GM12878 (cell line): ENCODE data around the gene HLA-DMA. TPM values are rescaled to one million over a fixed set of nuclear protein-coding genes. Genes with fewer than 3 reads are reported as not detected.
A peak's percentile ranks its signal among the peaks of the same experiment; 100 is the strongest.

Source experiments
- BRCA1 ChIP-seq: IDR thresholded peaks from 2 replicates; pipeline ENCODE4 v1.6.1; 2011; ENCODE audit warnings: low read depth, low read length, improper control_type of control experiment
- CHD2 ChIP-seq: IDR thresholded peaks from 2 replicates; pipeline ENCODE4 v1.6.1; 2011; ENCODE audit warnings: low read depth, low read length, improper control_type of control experiment, borderline replicate concordance
- CHD4 ChIP-seq: fragments of 200-600 bp; sonication (generic); IDR thresholded peaks from 2 replicates; pipeline ENCODE4 v1.6.1; 2016; ENCODE audit warnings: mild to moderate bottlenecking
- HCFC1 ChIP-seq: fragments of 150-350 bp; IDR thresholded peaks from 2 replicates; pipeline ENCODE4 v1.6.1; 2014; ENCODE audit warnings: low read length
- RAD21 ChIP-seq: IDR thresholded peaks from 2 replicates; pipeline ENCODE4 v1.6.1; 2011; ENCODE audit warnings: mild to moderate bottlenecking, low read depth, low read length, moderate library complexity; ENCODE audit not compliant: insufficient read depth
- RAD51 ChIP-seq: fragments of 450-650 bp; IDR thresholded peaks from 2 replicates; pipeline ENCODE4 v1.6.1; 2016; ENCODE audit warnings: moderate library complexity, mild to moderate bottlenecking, inconsistent platforms
- SMAD5 ChIP-seq: IDR thresholded peaks from 2 replicates; pipeline ENCODE4 v1.6.1; 2016; ENCODE audit warnings: antibody characterized with exemption, low read depth
- STAT1 ChIP-seq: fragments of 450-650 bp; conservative IDR thresholded peaks from 2 replicates; pipeline ENCODE4 v1.6.1; 2014; ENCODE audit warnings: antibody characterized with exemption, mild to moderate bottlenecking
- TCF7 ChIP-seq: IDR thresholded peaks from 2 replicates; pipeline ENCODE4 v1.6.1; 2014; ENCODE audit warnings: antibody characterized with exemption, borderline replicate concordance
- ZNF207 ChIP-seq: fragments of 450-650 bp; IDR thresholded peaks from 2 replicates; pipeline ENCODE4 v1.6.1; 2014; ENCODE audit warnings: antibody characterized with exemption, mild to moderate bottlenecking, borderline replicate concordance
- polyA plus RNA-seq, 11 experiments: library from polyadenylated mRNA; depleted of rRNA in 4 of 11; unstranded in 6 of 11; stranded (reverse) in 5 of 11; fragments of >200 nt; fragmentation: Nextera tagmentation in 4 of 11; fragmentation: Illumina TruSeq in 1 of 11; extraction: Ambion mirVana in 4 of 11; extraction: Trizol in 1 of 11; gene quantifications; 1 replicate in 1 of 11; 2 replicates in 10 of 11; pipeline versions ENCODE4 v1.2.1 to v1.2.3, GENCODE V29; 2011 to 2016; ENCODE audit warnings: inconsistent platforms in 2 of 11, missing spikeins in 2 of 11, low read depth in 1 of 11
- total RNA-seq, 4 experiments: library from RNA; depleted of rRNA in 3 of 4; stranded (reverse); fragments of >200 nt in 3 of 4; fragmentation: Illumina TruSeq in 1 of 4; extraction: Trizol in 1 of 4; gene quantifications; 2 replicates each; pipeline versions ENCODE4 v1.2.1 to v1.2.3, GENCODE V29; 2013 to 2021
- TF ChIP-seq, protein P1 (sequence below): fragments of 450-650 bp; IDR thresholded peaks from 2 replicates; pipeline ENCODE4 v1.6.1; 2017; ENCODE audit warnings: low read depth, mild to moderate bottlenecking, moderate library complexity
- TF ChIP-seq, protein P2 (sequence below): IDR thresholded peaks from 2 replicates; pipeline ENCODE4 v1.6.1; 2011; ENCODE audit warnings: borderline replicate concordance, low read depth, mild to moderate bottlenecking, moderate library complexity, mixed read lengths, low read length; ENCODE audit not compliant: insufficient read depth; ENCODE audit errors: extremely low read length
- TF ChIP-seq, protein P3 (sequence below): fragments of 450-650 bp; IDR thresholded peaks from 2 replicates; pipeline ENCODE4 v1.6.1; 2017; ENCODE audit warnings: mild to moderate bottlenecking, moderate library complexity
- TF ChIP-seq, protein P4 (sequence below): fragments of 450-650 bp; formaldehyde crosslinking; IDR thresholded peaks from 2 replicates; pipeline ENCODE4 v1.4.0; 2022; ENCODE audit warnings: mild to moderate bottlenecking, moderate library complexity
- TF ChIP-seq, protein P5 (sequence below): fragments of 150-350 bp; IDR thresholded peaks from 2 replicates; pipeline ENCODE4 v1.6.1; 2014; ENCODE audit warnings: mild to moderate bottlenecking, low read depth, low read length
- TF ChIP-seq, protein P6 (sequence below): IDR thresholded peaks from 2 replicates; pipeline ENCODE4 v1.6.1; 2012; ENCODE audit warnings: low read depth, low read length, improper control_type of control experiment

Gene HLA-DMA
- total and polyA plus RNA-seq, 10 of the 15 experiments (the other 5 are each of a cell fraction or from before 2014, with no cell fraction given) = 177 to 552 (median 309) TPM

DNA sequence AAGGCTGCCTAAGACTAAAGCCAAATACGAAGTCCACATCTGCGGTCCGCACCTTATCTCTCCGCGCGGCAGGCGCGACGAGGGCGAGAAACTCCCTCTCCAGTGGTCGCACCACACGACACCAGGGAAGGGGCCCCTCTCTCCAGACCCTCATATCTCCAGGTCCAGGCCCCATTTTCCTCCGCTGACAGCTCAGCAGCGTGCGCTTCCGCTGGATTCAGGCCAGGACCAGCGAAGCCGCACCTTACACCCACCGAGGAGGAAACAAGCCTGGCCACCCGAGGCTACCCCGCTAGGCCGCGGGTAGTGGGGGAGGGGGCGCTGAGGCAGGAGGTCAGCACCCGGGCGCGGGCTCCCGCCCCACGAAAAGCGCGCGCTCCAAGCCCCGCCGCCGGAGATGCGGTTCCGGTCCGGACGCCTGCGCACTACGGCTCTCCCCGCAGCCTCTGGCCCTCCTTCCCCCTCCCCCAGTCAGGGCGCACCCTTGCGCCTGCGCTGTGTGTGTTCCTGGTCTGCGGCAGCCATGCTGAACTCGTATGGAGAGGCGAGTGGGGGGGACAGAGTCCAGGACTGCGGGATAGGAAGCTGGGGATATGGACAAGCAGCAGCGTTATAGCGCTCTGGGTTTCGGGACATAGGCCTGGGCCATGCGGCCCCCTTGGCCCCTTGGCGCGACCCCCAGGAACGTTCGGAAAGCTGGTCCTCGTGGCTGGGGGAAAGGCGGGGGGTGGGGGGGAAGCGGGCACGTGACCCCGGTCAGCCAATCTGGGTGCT, 15.4 kb upstream of the HLA-DMA start, which contains the start of gene BRD2 (continued):
- TF ChIP-seq, protein P1, sequence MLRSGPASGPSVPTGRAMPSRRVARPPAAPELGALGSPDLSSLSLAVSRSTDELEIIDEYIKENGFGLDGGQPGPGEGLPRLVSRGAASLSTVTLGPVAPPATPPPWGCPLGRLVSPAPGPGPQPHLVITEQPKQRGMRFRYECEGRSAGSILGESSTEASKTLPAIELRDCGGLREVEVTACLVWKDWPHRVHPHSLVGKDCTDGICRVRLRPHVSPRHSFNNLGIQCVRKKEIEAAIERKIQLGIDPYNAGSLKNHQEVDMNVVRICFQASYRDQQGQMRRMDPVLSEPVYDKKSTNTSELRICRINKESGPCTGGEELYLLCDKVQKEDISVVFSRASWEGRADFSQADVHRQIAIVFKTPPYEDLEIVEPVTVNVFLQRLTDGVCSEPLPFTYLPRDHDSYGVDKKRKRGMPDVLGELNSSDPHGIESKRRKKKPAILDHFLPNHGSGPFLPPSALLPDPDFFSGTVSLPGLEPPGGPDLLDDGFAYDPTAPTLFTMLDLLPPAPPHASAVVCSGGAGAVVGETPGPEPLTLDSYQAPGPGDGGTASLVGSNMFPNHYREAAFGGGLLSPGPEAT = no peak
- TF ChIP-seq, protein P2, sequence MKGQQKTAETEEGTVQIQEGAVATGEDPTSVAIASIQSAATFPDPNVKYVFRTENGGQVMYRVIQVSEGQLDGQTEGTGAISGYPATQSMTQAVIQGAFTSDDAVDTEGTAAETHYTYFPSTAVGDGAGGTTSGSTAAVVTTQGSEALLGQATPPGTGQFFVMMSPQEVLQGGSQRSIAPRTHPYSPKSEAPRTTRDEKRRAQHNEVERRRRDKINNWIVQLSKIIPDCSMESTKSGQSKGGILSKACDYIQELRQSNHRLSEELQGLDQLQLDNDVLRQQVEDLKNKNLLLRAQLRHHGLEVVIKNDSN = peak; percentile 87
- TF ChIP-seq, protein P3, sequence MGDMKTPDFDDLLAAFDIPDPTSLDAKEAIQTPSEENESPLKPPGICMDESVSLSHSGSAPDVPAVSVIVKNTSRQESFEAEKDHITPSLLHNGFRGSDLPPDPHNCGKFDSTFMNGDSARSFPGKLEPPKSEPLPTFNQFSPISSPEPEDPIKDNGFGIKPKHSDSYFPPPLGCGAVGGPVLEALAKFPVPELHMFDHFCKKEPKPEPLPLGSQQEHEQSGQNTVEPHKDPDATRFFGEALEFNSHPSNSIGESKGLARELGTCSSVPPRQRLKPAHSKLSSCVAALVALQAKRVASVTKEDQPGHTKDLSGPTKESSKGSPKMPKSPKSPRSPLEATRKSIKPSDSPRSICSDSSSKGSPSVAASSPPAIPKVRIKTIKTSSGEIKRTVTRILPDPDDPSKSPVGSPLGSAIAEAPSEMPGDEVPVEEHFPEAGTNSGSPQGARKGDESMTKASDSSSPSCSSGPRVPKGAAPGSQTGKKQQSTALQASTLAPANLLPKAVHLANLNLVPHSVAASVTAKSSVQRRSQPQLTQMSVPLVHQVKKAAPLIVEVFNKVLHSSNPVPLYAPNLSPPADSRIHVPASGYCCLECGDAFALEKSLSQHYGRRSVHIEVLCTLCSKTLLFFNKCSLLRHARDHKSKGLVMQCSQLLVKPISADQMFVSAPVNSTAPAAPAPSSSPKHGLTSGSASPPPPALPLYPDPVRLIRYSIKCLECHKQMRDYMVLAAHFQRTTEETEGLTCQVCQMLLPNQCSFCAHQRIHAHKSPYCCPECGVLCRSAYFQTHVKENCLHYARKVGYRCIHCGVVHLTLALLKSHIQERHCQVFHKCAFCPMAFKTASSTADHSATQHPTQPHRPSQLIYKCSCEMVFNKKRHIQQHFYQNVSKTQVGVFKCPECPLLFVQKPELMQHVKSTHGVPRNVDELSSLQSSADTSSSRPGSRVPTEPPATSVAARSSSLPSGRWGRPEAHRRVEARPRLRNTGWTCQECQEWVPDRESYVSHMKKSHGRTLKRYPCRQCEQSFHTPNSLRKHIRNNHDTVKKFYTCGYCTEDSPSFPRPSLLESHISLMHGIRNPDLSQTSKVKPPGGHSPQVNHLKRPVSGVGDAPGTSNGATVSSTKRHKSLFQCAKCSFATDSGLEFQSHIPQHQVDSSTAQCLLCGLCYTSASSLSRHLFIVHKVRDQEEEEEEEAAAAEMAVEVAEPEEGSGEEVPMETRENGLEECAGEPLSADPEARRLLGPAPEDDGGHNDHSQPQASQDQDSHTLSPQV = no peak
- TF ChIP-seq CHD2 (peak; percentile 88), CHD4 (no peak), ZNF207 (no peak), RAD21 (no peak), BRCA1 (no peak), RAD51 (peak; percentile 87), TCF7 (no peak), SMAD5 (peak; percentile 91), STAT1 (peak; percentile 88), HCFC1 (no peak; the same call in 1 of the 2 replicates)
- TF ChIP-seq, protein P4, sequence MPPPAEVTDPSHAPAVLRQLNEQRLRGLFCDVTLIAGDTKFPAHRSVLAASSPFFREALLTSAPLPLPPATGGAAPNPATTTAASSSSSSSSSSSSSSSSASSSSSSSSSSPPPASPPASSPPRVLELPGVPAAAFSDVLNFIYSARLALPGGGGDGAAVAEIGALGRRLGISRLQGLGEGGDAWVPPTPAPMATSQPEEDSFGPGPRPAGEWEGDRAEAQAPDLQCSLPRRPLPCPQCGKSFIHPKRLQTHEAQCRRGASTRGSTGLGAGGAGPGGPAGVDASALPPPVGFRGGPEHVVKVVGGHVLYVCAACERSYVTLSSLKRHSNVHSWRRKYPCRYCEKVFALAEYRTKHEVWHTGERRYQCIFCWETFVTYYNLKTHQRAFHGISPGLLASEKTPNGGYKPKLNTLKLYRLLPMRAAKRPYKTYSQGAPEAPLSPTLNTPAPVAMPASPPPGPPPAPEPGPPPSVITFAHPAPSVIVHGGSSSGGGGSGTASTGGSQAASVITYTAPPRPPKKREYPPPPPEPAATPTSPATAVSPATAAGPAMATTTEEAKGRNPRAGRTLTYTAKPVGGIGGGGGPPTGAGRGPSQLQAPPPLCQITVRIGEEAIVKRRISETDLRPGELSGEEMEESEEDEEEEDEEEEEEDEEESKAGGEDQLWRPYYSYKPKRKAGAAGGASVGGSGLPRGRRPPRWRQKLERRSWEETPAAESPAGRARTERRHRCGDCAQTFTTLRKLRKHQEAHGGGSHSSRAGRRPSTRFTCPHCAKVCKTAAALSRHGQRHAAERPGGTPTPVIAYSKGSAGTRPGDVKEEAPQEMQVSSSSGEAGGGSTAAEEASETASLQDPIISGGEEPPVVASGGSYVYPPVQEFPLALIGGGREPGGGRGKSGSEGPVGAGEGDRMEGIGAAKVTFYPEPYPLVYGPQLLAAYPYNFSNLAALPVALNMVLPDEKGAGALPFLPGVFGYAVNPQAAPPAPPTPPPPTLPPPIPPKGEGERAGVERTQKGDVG (CRISPR knock-in tag) = no peak
- TF ChIP-seq, protein P5, sequence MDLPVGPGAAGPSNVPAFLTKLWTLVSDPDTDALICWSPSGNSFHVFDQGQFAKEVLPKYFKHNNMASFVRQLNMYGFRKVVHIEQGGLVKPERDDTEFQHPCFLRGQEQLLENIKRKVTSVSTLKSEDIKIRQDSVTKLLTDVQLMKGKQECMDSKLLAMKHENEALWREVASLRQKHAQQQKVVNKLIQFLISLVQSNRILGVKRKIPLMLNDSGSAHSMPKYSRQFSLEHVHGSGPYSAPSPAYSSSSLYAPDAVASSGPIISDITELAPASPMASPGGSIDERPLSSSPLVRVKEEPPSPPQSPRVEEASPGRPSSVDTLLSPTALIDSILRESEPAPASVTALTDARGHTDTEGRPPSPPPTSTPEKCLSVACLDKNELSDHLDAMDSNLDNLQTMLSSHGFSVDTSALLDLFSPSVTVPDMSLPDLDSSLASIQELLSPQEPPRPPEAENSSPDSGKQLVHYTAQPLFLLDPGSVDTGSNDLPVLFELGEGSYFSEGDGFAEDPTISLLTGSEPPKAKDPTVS = 0 out of 2 replicates have a peak, but pooled peaks have one; percentile 61
- TF ChIP-seq, protein P6, sequence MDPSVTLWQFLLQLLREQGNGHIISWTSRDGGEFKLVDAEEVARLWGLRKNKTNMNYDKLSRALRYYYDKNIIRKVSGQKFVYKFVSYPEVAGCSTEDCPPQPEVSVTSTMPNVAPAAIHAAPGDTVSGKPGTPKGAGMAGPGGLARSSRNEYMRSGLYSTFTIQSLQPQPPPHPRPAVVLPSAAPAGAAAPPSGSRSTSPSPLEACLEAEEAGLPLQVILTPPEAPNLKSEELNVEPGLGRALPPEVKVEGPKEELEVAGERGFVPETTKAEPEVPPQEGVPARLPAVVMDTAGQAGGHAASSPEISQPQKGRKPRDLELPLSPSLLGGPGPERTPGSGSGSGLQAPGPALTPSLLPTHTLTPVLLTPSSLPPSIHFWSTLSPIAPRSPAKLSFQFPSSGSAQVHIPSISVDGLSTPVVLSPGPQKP = 0 out of 2 replicates have a peak, but pooled peaks have one; percentile 4
